HepG2 (cell line): Measurements from ENCODE around the gene MCF2L. TPM values are rescaled to one million over a fixed set of nuclear protein-coding genes. Genes with fewer than 3 reads are reported as not detected.

Source experiments
- ATF5 ChIP-seq: sonication (generic); formaldehyde crosslinking; IDR thresholded peaks from 2 replicates; pipeline ENCODE4 v1.4.0; 2020; ENCODE audit warnings: mild to moderate bottlenecking, low read depth, missing genetic modification reagents
- ERF ChIP-seq: IDR thresholded peaks from 2 replicates; pipeline ENCODE4 v1.6.1; 2018; ENCODE audit warnings: missing biosample characterization, missing genetic modification reagents
- HBP1 ChIP-seq: IDR thresholded peaks from 2 replicates; pipeline ENCODE4 v1.6.1; 2016; ENCODE audit warnings: low read depth, control low read depth
- KDM2A ChIP-seq: sonication (generic); formaldehyde crosslinking; IDR thresholded peaks from 2 replicates; pipeline ENCODE4 v1.4.0; 2020; ENCODE audit warnings: low read depth, missing genetic modification reagents, borderline replicate concordance
- KLF16 ChIP-seq, 2 experiments: sonication (generic) in 1 of 2; formaldehyde crosslinking in 1 of 2; IDR thresholded peaks; 2 replicates each; pipeline versions ENCODE4 v1.6.1 to v1.8.0; 2016 to 2023; ENCODE audit warnings: missing genetic modification reagents in 2 of 2, missing compliant biosample characterization in 1 of 2
- MED1 ChIP-seq: sonication (generic); formaldehyde crosslinking; IDR thresholded peaks from 2 replicates; pipeline ENCODE4 v1.4.0; 2020; ENCODE audit warnings: missing genetic modification reagents
- NRL ChIP-seq: sonication (generic); formaldehyde crosslinking; IDR thresholded peaks from 2 replicates; pipeline ENCODE4 v1.5.0; 2020; ENCODE audit warnings: missing genetic modification reagents, mild to moderate bottlenecking, moderate library complexity, borderline replicate concordance
- PAXIP1 ChIP-seq: sonication (generic); formaldehyde crosslinking; conservative IDR thresholded peaks from 2 replicates; pipeline ENCODE4 v1.4.0; 2020; ENCODE audit warnings: mild to moderate bottlenecking, missing genetic modification reagents, moderate library complexity
- STAG1 ChIP-seq: sonication (generic); formaldehyde crosslinking; IDR thresholded peaks from 2 replicates; pipeline ENCODE4 v1.4.0; 2020; ENCODE audit warnings: missing genetic modification reagents
- TIGD3 ChIP-seq: sonication (generic); formaldehyde crosslinking; IDR thresholded peaks from 2 replicates; pipeline ENCODE4 v1.5.1; 2020; ENCODE audit warnings: mild to moderate bottlenecking, missing genetic modification reagents, borderline replicate concordance
- YY1 ChIP-seq: IDR thresholded peaks from 2 replicates; pipeline ENCODE4 v1.6.1; 2011; ENCODE audit warnings: low read length, low read depth, moderate library complexity, mild to moderate bottlenecking; ENCODE audit not compliant: insufficient read depth, insufficient replicate concordance
- ZBTB14 ChIP-seq: sonication (generic); formaldehyde crosslinking; IDR thresholded peaks from 2 replicates; pipeline ENCODE4 v1.4.0; 2020; ENCODE audit warnings: missing genetic modification reagents
- ZFAT ChIP-seq: sonication (generic); formaldehyde crosslinking; conservative IDR thresholded peaks from 2 replicates; pipeline ENCODE4 v1.8.1; 2023; ENCODE audit warnings: missing genetic modification reagents, inconsistent platforms
- ZKSCAN8 ChIP-seq: IDR thresholded peaks from 2 replicates; pipeline ENCODE4 v1.6.1; 2016; ENCODE audit warnings: borderline replicate concordance, missing genetic modification reagents, missing compliant biosample characterization
- ZNF20 ChIP-seq: sonication (generic); formaldehyde crosslinking; IDR thresholded peaks from 2 replicates; pipeline ENCODE4 v1.4.0; 2020; ENCODE audit warnings: mild to moderate bottlenecking, moderate library complexity, missing genetic modification reagents
- ZNF607 ChIP-seq: sonication (generic); formaldehyde crosslinking; IDR thresholded peaks from 2 replicates; pipeline ENCODE4 v1.5.1; 2020; ENCODE audit warnings: missing genetic modification reagents, mild to moderate bottlenecking, borderline replicate concordance
- ZNF691 ChIP-seq: sonication (generic); formaldehyde crosslinking; IDR thresholded peaks from 2 replicates; pipeline ENCODE4 v1.4.0; 2020; ENCODE audit warnings: missing genetic modification reagents, low read depth, mild to moderate bottlenecking, borderline replicate concordance
- polyA plus RNA-seq, 8 experiments: library from polyadenylated mRNA; depleted of rRNA in 3 of 8; stranded (reverse) in 7 of 8; unstranded in 1 of 8; fragments of >200 nt; fragmentation: Illumina TruSeq in 4 of 8; extraction: Trizol in 4 of 8; gene quantifications; 2 replicates each; pipeline versions ENCODE4 v1.2.1 to v1.2.3, GENCODE V29; 2011 to 2016; ENCODE audit warnings: low read depth in 4 of 8, missing spikeins in 1 of 8, mixed read lengths in 1 of 8; ENCODE audit not compliant: insufficient read depth in 1 of 8
- total RNA-seq, 5 experiments: library from RNA; depleted of rRNA; stranded (reverse); fragments of >200 nt; fragmentation: Illumina TruSeq; extraction: Trizol; gene quantifications; 2 replicates each; pipeline ENCODE4 v1.2.3, GENCODE V29; 2016; ENCODE audit warnings: low read depth in 1 of 5

The MCF2L gene
- total and polyA plus RNA-seq, 2 of the 13 experiments (the other 11 are each of a cell fraction or from before 2014, with no cell fraction given): 19.4 to 28.4 TPM

GRCh38 chr13:112956571-112957294, 12.3 kb upstream of the MCF2L start (continued):
- TF ChIP-seq ZBTB14 (CRISPR knock-in tag) (no peak), YY1 (peak; percentile 21), ZNF691 (CRISPR knock-in tag) (0 out of 2 replicates have a peak, but pooled peaks have one; percentile 50), KLF16 (CRISPR knock-in tag; IDR thresholded peaks at IDR 0.05) (peak in 1 of 2 experiments; percentile 63; a peak in 1 of 4 replicates), MED1 (peak; percentile 72), ZKSCAN8 (CRISPR knock-in tag) (no peak), NRL (0 out of 2 replicates have a peak, but pooled peaks have one; percentile 38), STAG1 (CRISPR knock-in tag) (peak; percentile 38), ZNF20 (CRISPR knock-in tag) (no peak), ZNF607 (peak; percentile 76; the same call in 1 of the 2 replicates), HBP1 (0 out of 2 replicates have a peak, but pooled peaks have one; percentile 52), ZFAT (no peak), PAXIP1 (peak; percentile 75), KDM2A (CRISPR knock-in tag) (peak; percentile 59; the same call in 1 of the 2 replicates), ERF (CRISPR knock-in tag) (peak; percentile 42; the same call in 1 of the 2 replicates), ATF5 (no peak), TIGD3 (no peak)
